ENCODE results near the gene INTS6L. TPM values are rescaled to one million over a fixed set of nuclear protein-coding genes. Genes with fewer than 3 reads are reported as not detected.

INTS6L gene
- total RNA-seq, 2 experiments from 2014 or later: 26.7 to 30.5 TPM

DNA sequence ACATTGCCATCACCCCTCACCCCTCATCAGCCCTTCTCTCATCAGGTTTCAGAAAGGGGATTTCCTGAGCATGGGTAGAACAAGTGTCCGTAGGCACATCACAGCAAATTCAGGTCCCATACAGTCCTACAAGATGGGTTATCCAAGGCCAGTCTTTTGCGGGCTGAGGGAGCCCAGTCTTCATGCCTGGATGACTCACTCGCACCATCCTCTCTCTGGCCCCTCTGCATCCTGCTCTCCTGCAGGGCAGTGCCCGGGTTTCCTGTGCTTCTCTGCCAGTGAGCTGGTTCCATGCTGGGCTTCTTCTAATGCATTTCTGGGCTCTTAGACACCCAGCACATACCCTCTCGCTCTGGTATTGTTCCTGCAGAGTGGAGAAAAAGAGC is 7.3 kb upstream of the INTS6L start:
- H3K27me3 Mint-ChIP-seq: no peaks in the 10 kb centered on the region
- DNase-seq (peak in 1 of 14 experiments; percentile 11), ATAC-seq (ENCODE audit: poor library complexity) (no peak)
- intact Hi-C loops (cut with DNase I, micrococcal nuclease): no loop called here
- POLR2A ChIA-PET: no interaction called here
- no peak overlapping the region for H3K27ac Mint-ChIP-seq
- Histone ChIP-seq H3K36me3 (ENCODE audit: insufficient read depth, low read length) (no peaks in the 10 kb centered on the region), H3K27me3 (ENCODE audit: control insufficient read depth in 1 of 2, insufficient read depth in 2 of 2, low read length in 2 of 2) (no peaks in the 10 kb centered on the region), H3K4me1 (ENCODE audit: insufficient read depth, low read length) (no peaks in the 10 kb centered on the region), H3K27ac (ENCODE audit: low read depth in 1 of 2, low read length in 2 of 2) (no peak overlapping the region), H3K9me3 (ENCODE audit: control insufficient read depth in 1 of 2, insufficient read depth in 1 of 2, low read length in 2 of 2) (no peaks in the 10 kb centered on the region), H3K4me3 (ENCODE audit: low read length) (no peak overlapping the region)
- H3K36me3 Mint-ChIP-seq (ENCODE audit: low read depth): no peaks in the 10 kb centered on the region
- H3K9me3 Mint-ChIP-seq: no peaks in the 10 kb centered on the region
- H3K4me3 Mint-ChIP-seq: no peak overlapping the region
- no peaks in the 10 kb centered on the region for H3K4me1 Mint-ChIP-seq (ENCODE audit: low read depth)
- TF ChIP-seq, protein P1, sequence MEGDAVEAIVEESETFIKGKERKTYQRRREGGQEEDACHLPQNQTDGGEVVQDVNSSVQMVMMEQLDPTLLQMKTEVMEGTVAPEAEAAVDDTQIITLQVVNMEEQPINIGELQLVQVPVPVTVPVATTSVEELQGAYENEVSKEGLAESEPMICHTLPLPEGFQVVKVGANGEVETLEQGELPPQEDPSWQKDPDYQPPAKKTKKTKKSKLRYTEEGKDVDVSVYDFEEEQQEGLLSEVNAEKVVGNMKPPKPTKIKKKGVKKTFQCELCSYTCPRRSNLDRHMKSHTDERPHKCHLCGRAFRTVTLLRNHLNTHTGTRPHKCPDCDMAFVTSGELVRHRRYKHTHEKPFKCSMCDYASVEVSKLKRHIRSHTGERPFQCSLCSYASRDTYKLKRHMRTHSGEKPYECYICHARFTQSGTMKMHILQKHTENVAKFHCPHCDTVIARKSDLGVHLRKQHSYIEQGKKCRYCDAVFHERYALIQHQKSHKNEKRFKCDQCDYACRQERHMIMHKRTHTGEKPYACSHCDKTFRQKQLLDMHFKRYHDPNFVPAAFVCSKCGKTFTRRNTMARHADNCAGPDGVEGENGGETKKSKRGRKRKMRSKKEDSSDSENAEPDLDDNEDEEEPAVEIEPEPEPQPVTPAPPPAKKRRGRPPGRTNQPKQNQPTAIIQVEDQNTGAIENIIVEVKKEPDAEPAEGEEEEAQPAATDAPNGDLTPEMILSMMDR (IDR thresholded peaks at IDR 0.05): no peak
- CTCF ChIA-PET: no interaction called here

DNA sequence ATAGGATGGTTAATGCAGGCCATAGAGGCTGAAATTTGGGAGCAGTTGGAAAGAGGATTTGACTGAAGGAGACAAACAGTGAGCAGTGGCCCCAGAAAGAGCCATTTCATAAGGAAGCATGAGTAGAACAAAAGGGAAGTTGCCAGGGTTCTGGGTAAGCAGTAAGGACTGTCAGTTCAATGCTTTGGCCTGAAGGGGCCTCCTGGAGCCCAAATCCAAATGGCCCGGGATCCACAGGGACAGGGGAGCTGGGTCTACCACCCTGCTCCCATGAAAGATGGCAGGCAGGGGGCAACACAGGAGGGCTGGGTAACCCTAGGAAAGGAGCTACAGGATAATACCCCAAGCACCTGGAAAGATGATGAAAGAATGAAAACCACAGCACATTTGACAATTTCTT is 4.1 kb upstream of the INTS6L start:
- intact Hi-C loops (cut with DNase I, micrococcal nuclease): loop anchor here in 1 of 2 experiments (2.0 to 5.0 kb wide), 2 partner anchors 28 to 94 kb away; partner anchors contain the start of gene SMIM10L2A
- no peak overlapping the region for H3K4me3 ChIP-seq (ENCODE audit: low read length)
- ChIA-PET POLR2A (no interaction called here), CTCF (no interaction called here)
- no peaks in the 10 kb centered on the region for H3K9me3 ChIP-seq (ENCODE audit: control insufficient read depth in 1 of 2, insufficient read depth in 1 of 2, low read length in 2 of 2)
- H3K27me3 ChIP-seq (ENCODE audit: control insufficient read depth in 1 of 2, insufficient read depth in 2 of 2, low read length in 2 of 2): no peaks in the 10 kb centered on the region
- DNase-seq (peak in 1 of 14 experiments; percentile 18), ATAC-seq (ENCODE audit: poor library complexity) (no peak)
- peaks cover 7% of the 10 kb centered on the region for H3K36me3 Mint-ChIP-seq (ENCODE audit: low read depth)
- no peak overlapping the region for H3K4me3 Mint-ChIP-seq
- TF ChIP-seq, protein P1 (IDR thresholded peaks at IDR 0.05): no peak
- no peaks in the 10 kb centered on the region for H3K36me3 ChIP-seq (ENCODE audit: insufficient read depth, low read length)
- H3K4me1 Mint-ChIP-seq (ENCODE audit: low read depth): peaks cover 7% of the 10 kb centered on the region
- H3K27ac Mint-ChIP-seq: no peak overlapping the region
- H3K9me3 Mint-ChIP-seq: no peaks in the 10 kb centered on the region
- H3K27me3 Mint-ChIP-seq: no peaks in the 10 kb centered on the region
- peaks cover 7% of the 10 kb centered on the region for H3K4me1 ChIP-seq (ENCODE audit: insufficient read depth, low read length)
- no peak overlapping the region for H3K27ac ChIP-seq (ENCODE audit: low read depth in 1 of 2, low read length in 2 of 2)

DNA sequence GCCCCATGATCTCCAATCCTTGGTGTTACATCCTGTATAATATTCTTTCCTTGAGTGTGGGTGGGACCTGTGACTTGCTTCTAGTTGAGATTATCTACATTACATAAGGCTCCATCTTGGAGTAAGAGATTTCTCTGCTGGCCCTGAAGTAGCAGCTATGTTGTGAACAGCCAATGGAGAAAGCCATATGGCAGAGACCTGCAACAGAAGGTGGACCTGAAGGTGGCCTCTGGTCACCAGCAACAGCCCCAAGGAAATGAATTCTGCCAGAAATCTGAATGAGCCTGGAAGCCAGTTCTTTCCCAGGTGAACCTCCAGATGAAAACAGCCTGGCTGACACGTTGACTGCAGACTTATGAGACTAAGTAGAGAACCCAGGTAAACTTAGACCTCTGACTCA is 2.3 kb upstream of the INTS6L start:
- Histone ChIP-seq H3K4me3 (ENCODE audit: low read length) (no peak overlapping the region), H3K4me1 (ENCODE audit: insufficient read depth, low read length) (peaks cover 12% of the 10 kb centered on the region), H3K9me3 (ENCODE audit: control insufficient read depth in 1 of 2, insufficient read depth in 1 of 2, low read length in 2 of 2) (no peaks in the 10 kb centered on the region), H3K36me3 (ENCODE audit: insufficient read depth, low read length) (no peaks in the 10 kb centered on the region), H3K27me3 (ENCODE audit: control insufficient read depth in 1 of 2, insufficient read depth in 2 of 2, low read length in 2 of 2) (no peaks in the 10 kb centered on the region), H3K27ac (ENCODE audit: low read depth in 1 of 2, low read length in 2 of 2) (no peak overlapping the region)
- ATAC-seq (ENCODE audit: poor library complexity) (no peak), DNase-seq (no peak)
- no peaks in the 10 kb centered on the region for H3K9me3 Mint-ChIP-seq
- ChIA-PET POLR2A (no interaction called here), CTCF (no interaction called here)
- H3K4me1 Mint-ChIP-seq (ENCODE audit: low read depth): peaks cover 19% of the 10 kb centered on the region
- intact Hi-C loops (cut with DNase I, micrococcal nuclease): loop anchor here in 1 of 2 experiments (5.0 kb wide), 1 partner anchor 96 kb away; the partner anchor contains the start of gene SMIM10L2A
- TF ChIP-seq, protein P1 (IDR thresholded peaks at IDR 0.05): no peak
- no peak overlapping the region for H3K27ac Mint-ChIP-seq
- no peak overlapping the region for H3K4me3 Mint-ChIP-seq
- H3K36me3 Mint-ChIP-seq (ENCODE audit: low read depth): peaks cover 15% of the 10 kb centered on the region
- H3K27me3 Mint-ChIP-seq: no peaks in the 10 kb centered on the region
